Stimulated activated CD4-positive, alpha-beta T cell treated with anti-CD3 and anti-CD28 coated beads, Interleukin-12 subunit alpha, Interleukin-12 subunit beta, amount 100 ng/mL, for 48 hours (primary cell): ENCODE measurements around the gene UBR3.
A peak's percentile ranks its signal among the peaks of the same experiment; 100 is the strongest.
"Not testable (repeated sequence)": the region's sequence is repeated elsewhere in the genome, so short reads cannot be mapped to it uniquely, and the experiment has no call there.

ENCODE experiments used
- DNase-seq, 3 donors: peaks; one replicate each; pipeline ENCODE4 v3.0.0-alpha.2; 2020; ENCODE audit warnings: low read depth in 2 of 3, low spot score in 1 of 3

Gene UBR3, protein sequence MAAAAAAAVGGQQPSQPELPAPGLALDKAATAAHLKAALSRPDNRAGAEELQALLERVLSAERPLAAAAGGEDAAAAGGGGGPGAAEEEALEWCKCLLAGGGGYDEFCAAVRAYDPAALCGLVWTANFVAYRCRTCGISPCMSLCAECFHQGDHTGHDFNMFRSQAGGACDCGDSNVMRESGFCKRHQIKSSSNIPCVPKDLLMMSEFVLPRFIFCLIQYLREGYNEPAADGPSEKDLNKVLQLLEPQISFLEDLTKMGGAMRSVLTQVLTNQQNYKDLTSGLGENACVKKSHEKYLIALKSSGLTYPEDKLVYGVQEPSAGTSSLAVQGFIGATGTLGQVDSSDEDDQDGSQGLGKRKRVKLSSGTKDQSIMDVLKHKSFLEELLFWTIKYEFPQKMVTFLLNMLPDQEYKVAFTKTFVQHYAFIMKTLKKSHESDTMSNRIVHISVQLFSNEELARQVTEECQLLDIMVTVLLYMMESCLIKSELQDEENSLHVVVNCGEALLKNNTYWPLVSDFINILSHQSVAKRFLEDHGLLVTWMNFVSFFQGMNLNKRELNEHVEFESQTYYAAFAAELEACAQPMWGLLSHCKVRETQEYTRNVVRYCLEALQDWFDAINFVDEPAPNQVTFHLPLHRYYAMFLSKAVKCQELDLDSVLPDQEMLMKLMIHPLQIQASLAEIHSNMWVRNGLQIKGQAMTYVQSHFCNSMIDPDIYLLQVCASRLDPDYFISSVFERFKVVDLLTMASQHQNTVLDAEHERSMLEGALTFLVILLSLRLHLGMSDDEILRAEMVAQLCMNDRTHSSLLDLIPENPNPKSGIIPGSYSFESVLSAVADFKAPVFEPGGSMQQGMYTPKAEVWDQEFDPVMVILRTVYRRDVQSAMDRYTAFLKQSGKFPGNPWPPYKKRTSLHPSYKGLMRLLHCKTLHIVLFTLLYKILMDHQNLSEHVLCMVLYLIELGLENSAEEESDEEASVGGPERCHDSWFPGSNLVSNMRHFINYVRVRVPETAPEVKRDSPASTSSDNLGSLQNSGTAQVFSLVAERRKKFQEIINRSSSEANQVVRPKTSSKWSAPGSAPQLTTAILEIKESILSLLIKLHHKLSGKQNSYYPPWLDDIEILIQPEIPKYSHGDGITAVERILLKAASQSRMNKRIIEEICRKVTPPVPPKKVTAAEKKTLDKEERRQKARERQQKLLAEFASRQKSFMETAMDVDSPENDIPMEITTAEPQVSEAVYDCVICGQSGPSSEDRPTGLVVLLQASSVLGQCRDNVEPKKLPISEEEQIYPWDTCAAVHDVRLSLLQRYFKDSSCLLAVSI (N-terminal part only)

DNA sequence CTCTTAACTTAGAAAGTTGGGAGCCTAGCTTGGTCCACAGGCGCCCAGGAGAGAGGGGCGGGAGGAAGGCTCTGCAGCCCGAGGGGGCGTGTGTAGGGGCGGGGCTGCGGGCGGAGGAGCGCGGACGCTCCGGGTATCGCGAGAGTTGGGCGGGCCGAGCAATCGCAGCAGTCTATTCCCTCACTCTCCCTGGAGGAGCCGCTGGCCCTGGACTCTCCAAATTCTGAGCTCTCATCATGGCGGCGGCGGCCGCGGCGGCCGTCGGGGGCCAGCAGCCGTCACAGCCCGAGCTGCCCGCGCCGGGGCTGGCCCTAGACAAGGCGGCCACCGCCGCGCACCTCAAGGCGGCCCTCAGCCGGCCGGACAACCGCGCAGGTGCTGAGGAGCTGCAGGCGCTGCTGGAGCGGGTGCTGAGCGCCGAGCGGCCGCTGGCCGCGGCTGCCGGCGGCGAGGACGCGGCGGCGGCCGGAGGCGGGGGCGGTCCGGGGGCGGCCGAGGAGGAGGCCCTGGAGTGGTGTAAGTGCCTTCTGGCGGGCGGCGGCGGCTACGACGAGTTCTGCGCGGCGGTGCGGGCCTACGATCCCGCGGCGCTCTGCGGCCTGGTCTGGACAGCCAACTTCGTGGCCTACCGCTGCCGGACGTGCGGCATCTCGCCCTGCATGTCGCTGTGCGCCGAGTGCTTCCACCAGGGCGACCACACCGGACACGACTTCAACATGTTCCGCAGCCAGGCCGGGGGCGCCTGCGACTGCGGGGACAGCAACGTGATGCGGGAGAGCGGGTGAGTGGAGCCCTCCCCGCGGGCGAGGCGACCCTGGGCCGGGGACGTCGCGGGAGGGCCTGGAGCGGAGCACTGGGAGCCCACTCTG lies at the start of gene UBR3:
Gene UBR3 (plus strand): TSS at position 183 of the 869 bp plus-strand sequence. CDS start 54 bp downstream, at position 237.
- DNase-seq: peak; percentile 80 to 89 (median 86)

DNA sequence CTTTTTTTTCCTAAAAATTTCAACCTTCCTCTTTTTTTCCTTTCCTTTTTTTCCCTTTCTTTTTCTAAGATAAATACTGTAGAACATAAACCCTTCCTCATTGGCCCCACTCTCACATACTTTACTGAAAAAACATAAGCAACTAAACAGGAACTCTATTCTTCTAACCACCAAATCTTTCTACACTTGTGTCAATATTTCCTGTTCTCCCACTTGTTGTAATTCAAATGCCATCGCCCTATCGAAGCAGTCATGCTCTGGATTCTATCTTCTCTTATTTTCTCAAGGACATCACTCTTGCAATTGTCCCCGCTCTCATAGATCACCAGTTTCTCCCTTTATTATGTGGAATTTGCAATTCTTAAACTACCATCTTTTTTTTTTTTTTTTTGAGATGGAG lies 48.8 kb upstream of the UBR3 start:
- DNase-seq: no peak

DNA sequence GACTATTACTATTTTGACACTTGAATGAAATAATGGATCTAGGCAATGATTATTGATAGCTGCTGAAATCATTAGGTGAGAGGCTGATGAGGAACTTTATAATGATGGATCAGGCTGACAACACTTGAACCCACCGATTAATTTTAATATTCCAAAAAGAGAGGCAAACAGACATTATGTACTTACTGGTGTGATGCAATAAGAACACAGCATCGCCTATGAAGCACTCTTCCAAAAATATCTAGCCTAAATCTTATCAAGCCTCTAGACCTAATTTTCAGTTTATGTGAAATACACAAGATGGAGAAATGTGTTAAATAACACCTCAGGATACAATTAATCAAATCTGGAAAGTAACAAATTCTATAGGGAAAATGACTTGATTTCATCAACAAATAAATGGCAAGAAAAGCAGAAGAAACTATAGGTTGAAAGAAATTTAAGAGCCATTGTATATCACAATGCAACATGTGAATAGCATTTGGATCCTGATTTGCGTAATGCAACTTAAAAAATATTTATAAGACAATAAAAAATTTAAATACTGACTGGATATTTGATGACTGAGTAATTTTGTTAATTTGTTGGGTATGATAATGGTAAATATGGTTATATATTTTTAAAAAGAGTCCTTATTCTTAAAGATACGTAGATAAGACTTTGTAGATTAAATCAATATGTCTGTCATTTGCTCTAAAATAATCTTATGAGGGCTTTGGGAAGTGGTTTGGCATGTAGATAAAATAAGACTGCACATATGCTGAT lies 45.8 kb upstream of the UBR3 start:
- no peak for DNase-seq

DNA sequence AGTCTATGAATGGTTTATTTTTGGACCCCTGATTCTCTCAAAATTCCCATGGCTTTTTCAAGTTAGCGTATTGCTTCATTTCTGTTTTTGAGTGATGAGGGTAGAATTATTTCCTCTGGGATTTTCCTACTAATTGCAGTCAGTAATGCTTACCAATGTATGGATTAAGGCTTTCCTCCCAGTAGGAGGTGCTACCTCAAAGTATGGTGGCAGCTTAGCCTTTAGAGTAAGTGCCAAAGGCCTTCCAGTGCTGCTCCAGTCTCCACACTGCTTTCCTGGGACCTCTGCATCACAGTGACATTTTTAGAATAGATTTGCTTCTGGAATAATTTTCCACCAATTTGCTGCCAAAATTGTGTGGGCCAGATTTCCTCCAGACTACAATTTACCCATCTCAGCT lies 44.7 kb upstream of the UBR3 start:
- no peak for DNase-seq

DNA sequence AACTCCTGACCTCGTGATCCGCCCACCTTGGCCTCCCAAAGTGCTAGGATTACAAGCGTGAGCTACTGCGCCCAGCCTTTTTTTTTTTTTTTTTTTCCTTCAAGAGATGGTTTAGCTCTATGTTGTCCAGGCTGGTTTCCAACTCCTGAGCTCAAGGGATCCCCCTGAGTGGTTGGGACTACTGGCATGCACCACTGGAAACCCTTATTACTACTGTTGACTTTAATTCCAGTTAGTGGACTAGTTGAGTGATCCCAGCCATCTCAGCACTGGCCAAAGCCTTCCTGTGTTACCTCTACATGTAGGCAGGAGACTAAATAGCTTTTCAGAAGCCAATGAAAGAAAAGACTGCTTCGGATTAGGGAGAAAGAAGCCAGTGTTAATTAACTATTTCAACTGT lies 36.7 kb upstream of the UBR3 start:
- no peak for DNase-seq

DNA sequence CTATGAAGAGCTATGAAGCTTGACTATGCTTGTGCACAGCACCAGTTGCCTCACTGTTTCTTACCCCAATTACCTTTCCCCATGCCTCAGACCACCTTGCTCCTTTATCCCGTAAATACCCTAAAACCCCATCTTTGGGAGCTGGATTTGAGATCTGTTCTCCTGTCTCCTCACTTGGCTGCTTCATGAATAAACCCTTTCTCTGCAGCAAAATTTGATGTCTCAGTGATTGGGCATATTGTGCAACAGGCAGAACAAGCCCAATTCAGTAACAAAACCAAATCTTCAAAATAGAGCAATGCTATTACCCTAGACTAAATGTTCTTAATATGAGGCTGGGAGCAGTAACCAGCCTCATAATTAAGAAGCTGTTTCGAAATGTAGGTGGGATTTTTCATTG lies 32.1 kb upstream of the UBR3 start:
- no peak for DNase-seq

DNA sequence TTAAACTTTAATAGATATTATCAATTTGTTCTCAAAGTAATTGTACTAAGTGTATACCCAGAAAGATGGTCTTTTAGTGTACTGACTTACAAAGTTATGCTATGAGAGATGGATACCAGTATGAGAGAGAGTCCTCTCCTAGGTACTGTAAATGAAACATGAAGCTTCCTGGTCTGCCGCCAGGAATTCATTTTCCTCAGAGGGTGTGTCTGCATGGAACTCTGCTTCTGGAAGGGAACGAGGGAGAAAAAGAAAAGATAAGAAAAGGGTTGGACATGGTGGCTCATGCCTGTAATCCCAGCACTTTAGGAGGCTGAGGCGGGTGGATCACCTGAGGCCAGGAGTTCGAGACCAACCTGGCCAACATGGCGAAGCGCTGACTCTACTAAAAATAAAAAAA lies 30.8 kb upstream of the UBR3 start:
- DNase-seq: no peak

DNA sequence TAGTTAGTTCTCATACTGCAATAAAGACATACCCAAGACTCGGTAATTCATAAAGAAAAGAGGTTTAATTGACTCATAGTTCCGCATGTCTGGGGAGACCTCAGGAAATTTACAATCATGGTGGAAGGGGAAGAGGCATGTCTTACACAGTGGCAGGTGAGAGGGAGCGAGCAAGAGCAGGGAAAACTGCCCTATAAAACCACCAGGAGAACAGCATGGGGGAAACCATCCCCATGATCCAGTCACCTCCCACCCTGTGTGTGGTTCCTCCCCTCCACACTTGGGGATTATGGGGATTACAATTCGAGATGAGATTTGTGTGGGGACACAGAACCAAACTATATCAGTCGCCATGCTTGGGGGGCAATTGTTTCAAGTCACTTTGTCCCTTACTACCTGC lies 29.7 kb upstream of the UBR3 start:
- no peak for DNase-seq

DNA sequence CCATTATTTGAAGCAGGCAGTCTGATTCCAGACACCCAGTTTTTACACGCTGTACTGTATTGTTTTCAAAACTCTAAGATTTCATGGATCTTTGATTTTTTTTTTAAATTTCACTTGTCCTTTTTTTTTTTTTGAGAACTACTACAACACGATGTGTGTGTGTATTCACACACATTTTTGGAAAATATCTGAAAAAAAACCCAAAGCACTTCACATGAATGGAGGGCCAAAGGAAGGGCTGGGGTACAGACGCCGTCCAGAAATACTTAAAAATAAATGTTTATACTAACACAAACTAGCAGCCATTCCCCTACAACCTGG lies 28.9 kb upstream of the UBR3 start:
- DNase-seq: no peak

DNA sequence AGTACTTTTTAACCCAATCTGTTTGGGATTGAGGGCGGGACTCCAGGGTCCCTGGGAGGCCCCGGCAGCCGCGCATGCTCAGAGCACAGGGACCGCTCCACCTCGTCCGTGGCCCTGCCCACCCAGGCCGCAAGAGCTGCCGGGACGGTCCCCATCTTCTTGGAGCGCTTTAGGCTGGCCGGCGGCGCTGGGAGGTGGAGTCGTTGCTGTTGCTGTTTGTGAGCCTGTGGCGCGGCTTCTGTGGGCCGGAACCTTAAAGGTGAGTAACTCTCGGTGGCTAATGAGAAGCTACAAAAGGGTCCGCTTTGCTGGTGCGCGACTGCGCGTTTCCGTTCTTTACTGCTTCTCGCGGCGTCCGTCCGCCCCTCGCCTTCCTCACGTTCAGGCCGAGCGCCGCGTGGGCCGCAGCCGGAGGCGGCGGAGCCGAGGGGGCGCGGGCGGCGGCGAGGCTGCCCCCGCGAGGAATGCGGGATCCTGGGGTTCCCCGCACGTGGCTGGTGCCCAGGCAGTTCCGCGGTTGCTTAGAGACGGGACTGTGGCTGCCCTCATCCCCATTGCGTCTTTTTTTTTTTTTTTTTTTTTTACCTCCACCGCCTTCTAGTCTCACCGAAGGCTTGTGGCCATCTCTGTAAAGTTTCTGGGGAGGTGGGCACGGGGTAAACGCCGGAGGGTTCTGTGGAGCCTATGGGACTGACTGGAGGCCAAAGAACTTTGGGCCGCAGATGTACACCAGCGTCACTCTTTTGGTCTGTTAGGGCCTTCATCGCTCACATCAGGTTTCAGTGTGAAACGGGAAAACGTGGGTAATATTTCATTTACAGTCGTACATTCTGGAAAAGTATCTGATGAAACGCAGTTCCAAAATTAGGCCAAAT lies 28.3 kb upstream of the UBR3 start, which contains the start of gene SSB:
Gene SSB (plus strand): TSS at position 154 of the 875 bp plus-strand sequence. CDS start 2,090 bp downstream, outside the sequence.
- DNase-seq: peak; percentile 89 to 97 (median 95)

DNA sequence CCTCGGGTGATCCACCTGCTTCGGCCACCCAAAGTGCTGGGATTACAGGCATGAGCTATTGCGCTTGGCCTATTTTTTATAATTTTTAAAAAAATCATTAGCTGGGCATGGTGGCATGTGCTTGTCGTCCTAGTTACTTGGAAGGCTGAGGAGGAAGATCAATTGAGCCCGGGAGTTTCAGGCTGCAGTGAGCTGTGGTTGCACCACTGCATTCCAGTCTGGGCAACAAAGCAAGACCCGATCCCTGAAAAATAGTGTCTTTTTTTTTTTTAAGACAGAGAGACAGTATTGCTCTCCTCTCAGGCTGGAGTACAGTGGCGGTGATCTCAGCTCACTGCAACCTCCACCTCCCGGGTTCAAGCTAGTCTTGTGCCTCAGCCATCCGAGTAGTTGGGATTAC lies 23.8 kb upstream of the UBR3 start:
- DNase-seq: no peak

DNA sequence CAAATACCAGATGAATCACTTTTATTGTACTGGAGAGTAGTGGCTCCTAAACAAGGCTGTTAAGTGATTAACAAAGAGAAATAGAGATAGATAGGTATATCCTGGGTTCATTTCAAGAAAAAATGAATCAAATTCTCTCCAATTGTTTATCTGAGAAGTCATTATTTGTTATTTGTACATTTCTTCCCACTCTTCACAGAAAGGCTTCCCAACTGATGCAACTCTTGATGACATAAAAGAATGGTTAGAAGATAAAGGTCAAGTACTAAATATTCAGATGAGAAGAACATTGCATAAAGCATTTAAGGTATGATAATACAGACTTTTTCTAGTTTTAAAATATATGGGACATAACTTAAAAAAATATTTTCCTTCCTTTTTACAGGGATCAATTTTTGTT lies 20.7 kb upstream of the UBR3 start:
- DNase-seq: no peak

DNA sequence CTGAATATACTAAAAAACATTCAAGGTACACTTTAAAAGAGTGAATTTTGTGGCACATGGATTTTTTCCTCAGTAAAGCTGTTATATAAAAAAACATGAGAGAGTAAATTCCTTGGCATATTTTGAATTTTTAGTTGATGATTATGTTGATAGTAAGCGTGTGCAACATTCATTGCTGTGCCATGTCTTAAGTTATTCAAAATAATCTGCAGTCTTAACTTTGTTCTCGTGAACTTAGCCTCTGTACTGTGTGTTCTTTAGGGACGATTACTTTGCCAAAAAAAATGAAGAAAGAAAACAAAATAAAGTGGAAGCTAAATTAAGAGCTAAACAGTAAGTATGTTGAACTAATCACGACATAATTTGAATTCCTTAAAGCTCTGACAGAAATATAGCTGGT lies 19.0 kb upstream of the UBR3 start:
- DNase-seq: no peak

DNA sequence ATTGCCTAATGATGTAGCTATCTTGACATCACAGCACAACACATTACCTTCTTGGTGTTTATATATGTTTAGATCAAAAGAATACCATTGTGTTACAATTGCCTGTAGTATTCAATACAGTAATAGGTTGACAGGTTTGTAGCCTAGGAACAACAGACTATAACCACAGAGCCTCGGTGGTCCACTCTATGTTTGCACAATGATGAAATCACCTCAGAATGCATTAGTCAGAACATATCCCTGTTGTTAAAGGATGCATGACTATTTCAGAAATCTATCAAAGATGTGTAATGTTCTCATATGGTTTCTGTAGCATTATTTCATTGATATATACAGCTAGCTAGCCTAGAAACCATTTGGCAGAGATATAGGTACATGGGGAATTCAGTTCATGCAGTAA lies 11.4 kb upstream of the UBR3 start:
- no peak for DNase-seq

DNA sequence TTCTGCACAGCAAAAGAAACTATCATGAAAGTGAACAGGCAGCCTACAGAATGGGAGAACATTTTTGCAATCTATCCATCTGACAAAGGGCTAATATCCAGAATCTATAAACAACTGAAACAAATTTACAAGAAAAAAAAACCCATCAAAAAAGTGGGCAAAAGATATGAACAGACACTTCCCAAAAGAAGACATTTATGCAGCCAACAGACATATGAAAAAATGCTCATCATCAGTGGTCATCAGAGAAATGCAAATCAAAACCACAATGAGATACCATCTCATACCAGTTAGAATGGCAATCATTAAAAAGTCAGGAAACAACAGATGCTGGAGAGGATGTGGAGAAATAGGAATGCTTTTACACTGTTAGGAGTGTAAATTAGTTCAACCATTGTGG lies 10.3 kb upstream of the UBR3 start:
- DNase-seq: not testable (repeated sequence)

DNA sequence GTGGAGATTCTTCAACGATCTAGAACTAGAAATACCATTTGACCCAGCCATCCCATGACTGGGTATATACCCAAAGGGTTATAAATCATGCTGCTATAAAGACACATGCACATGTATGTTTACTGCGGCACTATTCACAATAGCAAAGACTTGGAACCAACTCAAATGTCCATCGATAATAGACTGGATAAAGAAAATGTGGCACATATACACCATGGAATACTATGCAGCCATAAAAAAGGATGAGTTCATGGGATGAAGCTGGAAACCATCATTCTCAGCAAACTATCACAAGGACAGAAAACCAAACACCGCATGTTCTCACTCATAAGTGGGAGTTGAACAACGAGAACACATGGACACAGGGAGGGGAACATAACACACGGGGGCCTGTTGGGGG lies 9.9 kb upstream of the UBR3 start:
- not testable (repeated sequence) for DNase-seq

DNA sequence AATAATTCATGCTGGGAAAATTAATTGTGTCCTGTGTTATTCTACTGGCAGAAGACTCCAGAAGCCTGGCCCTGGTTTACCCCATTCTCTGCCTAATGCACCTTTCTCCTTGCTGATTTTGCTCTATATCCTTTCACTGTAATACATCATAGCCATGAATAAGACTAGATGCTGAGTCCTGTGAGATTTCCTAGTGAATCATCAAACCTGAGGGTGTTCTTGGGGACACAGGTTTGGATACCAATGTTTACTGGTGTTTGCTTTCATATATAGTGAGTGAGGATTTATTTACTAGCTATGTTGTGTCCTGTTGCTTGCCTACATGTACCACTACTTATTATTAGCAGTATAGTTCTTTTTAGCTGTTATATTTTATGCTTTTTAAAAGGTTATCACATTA lies 9.0 kb upstream of the UBR3 start:
- DNase-seq: no peak

DNA sequence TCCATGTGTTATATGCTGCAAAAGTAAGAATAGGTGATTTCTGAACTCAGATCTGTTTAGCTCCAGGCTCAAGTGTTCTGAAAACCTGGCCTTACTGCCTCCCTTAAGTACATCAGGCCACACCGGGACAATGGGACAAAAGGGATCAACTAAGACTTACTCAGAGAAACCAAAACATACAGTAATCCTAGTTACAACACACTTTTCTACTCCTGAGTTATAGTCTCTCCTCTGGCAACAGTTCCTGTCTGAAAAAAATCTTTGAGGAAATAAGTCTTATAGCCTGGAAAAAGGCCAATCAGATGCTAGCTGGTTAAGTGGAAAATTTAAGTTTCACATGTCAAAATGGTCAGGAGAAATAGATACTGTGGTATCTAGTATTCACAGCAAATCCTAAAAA lies 8.1 kb upstream of the UBR3 start:
- DNase-seq: no peak

DNA sequence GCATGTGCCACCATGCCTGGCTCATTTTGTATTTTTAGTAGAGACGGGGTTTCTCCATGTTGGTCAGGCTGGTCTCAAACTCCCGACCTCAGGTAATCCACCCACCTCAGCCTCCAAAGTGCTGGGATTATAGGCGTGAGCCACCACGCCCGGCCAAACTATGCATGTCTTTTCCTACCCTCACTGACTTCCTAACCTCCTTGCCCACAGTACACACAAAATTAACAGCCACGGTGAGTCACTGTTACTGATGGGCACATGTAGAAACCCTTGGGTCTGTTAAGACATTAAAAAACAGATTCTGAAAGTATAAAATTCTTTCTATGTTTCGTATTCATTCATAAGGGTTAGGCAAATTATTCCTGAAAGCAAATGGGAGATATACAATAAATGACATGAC lies 7.2 kb upstream of the UBR3 start:
- DNase-seq: not testable (repeated sequence)
